Pulmonary artery endothelial cell (primary cell): ENCODE data around the gene ZFPM1. TPM values are rescaled to one million over a fixed set of nuclear protein-coding genes. Genes with fewer than 3 reads are reported as not detected.
"Not testable (repeated sequence)": the region's sequence is repeated elsewhere in the genome, so short reads cannot be mapped to it uniquely, and the experiment has no call there.

Source experiments
- DNase-seq: peaks from one replicate; pipeline ENCODE4 v3.0.0-alpha.2; 2011; ENCODE audit warnings: low read depth, low spot score
- total RNA-seq: library from RNA; depleted of rRNA; stranded (reverse); fragments of >200 nt; gene quantifications from 2 replicates; pipeline ENCODE4 v1.2.3, GENCODE V29; 2014

Gene ZFPM1
- 1.2 and 2.0 TPM in 2 replicates for total RNA-seq

GRCh38 chr16:88453217-88453531, at the start of gene ZFPM1:
ZFPM1 (plus strand) TSS chr16:88453280; CDS start chr16:88453639, 359 bp downstream.
- no peak for DNase-seq

GRCh38 chr16:88403794-88404581, 49.1 kb upstream of the ZFPM1 start:
- DNase-seq, result no peak

GRCh38 chr16:88404769-88405168, 48.3 kb upstream of the ZFPM1 start:
- DNase-seq, result no peak

GRCh38 chr16:88405216-88406060, 47.6 kb upstream of the ZFPM1 start:
- no peak for DNase-seq

GRCh38 chr16:88406096-88407041, 46.7 kb upstream of the ZFPM1 start:
- DNase-seq, result no peak

- DNase-seq, result no peak
Observed at GRCh38 chr16:88407042-88407420, 46.0 kb upstream of the ZFPM1 start.

- no peak for DNase-seq
Observed at GRCh38 chr16:88407807-88408206, 45.3 kb upstream of the ZFPM1 start.

GRCh38 chr16:88408561-88409142, 44.4 kb upstream of the ZFPM1 start:
- no peak for DNase-seq

GRCh38 chr16:88409296-88410065, 43.6 kb upstream of the ZFPM1 start:
- DNase-seq, result no peak

GRCh38 chr16:88410297-88410968, 42.6 kb upstream of the ZFPM1 start:
- DNase-seq, result not testable (repeated sequence)

- no peak for DNase-seq
Observed at GRCh38 chr16:88411951-88412576, 41.0 kb upstream of the ZFPM1 start.

GRCh38 chr16:88412766-88413165, 40.3 kb upstream of the ZFPM1 start:
- no peak for DNase-seq

- DNase-seq, result no peak
Observed at GRCh38 chr16:88413231-88413630, 39.8 kb upstream of the ZFPM1 start.

GRCh38 chr16:88413631-88414030, 39.4 kb upstream of the ZFPM1 start:
- DNase-seq, result no peak

GRCh38 chr16:88414521-88415380, 38.3 kb upstream of the ZFPM1 start:
- no peak for DNase-seq

GRCh38 chr16:88415381-88415705, 37.7 kb upstream of the ZFPM1 start:
- no peak for DNase-seq

GRCh38 chr16:88415713-88416323, 37.3 kb upstream of the ZFPM1 start:
- DNase-seq, result no peak

- DNase-seq, result no peak
Observed at GRCh38 chr16:88416686-88417085, 36.4 kb upstream of the ZFPM1 start.
